Measurements from ENCODE around the gene ANO10.

ANO10 gene

DNA sequence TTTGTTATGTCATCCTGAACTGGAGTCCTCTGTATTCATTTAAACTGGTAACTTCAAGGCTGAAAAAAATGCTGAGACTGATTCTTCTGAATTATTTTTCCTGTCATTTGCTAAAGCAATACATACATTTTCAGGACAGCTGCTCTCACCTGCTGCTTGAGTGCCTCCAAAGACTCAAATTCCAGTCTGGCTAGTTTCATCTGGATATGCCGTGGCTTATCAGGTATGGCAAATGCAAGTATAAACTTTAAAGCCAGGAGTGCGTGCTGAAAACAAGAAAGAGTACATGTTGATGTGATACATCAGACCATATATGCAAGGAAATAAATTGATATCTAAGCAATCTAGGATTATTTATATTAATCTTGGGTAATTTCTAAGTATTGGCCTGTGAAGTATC is 189.3 kb downstream of the ANO10 start:
- TF ChIP-seq, protein P1, sequence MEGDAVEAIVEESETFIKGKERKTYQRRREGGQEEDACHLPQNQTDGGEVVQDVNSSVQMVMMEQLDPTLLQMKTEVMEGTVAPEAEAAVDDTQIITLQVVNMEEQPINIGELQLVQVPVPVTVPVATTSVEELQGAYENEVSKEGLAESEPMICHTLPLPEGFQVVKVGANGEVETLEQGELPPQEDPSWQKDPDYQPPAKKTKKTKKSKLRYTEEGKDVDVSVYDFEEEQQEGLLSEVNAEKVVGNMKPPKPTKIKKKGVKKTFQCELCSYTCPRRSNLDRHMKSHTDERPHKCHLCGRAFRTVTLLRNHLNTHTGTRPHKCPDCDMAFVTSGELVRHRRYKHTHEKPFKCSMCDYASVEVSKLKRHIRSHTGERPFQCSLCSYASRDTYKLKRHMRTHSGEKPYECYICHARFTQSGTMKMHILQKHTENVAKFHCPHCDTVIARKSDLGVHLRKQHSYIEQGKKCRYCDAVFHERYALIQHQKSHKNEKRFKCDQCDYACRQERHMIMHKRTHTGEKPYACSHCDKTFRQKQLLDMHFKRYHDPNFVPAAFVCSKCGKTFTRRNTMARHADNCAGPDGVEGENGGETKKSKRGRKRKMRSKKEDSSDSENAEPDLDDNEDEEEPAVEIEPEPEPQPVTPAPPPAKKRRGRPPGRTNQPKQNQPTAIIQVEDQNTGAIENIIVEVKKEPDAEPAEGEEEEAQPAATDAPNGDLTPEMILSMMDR (IDR thresholded peaks at IDR 0.05; ENCODE audit: borderline replicate concordance, control extremely low read depth, extremely low read depth, insufficient read depth, missing control alignments), result no peak
- in situ Hi-C loops (cut with MboI; ENCODE audit: low sequenced_read_pairs, unreplicated experiment), result no loop called here
- DNase-seq (ENCODE audit: low spot score), result no peak

DNA sequence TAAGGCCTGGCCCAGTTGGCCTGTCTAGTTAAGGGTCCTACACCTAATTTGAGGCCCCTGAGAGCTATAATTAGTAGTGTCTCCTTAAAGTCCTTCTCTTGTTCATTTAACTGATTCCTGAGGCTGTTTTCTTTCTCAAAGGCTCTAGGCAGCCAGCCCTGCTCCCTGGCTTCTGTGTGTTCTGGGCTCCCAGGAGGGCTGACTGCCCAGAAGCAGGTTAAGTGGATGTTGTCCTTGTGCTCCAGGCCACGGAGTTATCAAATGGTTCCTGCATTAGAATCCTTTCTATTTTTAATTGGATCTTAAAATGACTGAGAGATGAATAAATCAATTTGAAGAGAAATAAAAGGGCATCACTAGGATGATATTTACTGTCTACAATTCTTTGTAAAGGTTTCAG is 195.4 kb downstream of the ANO10 start:
- in situ Hi-C loops (cut with MboI; ENCODE audit: low sequenced_read_pairs, unreplicated experiment), result no loop called here
- TF ChIP-seq, protein P1 (IDR thresholded peaks at IDR 0.05; ENCODE audit: borderline replicate concordance, control extremely low read depth, extremely low read depth, insufficient read depth, missing control alignments), result no peak
- no peak for DNase-seq (ENCODE audit: low spot score)

DNA sequence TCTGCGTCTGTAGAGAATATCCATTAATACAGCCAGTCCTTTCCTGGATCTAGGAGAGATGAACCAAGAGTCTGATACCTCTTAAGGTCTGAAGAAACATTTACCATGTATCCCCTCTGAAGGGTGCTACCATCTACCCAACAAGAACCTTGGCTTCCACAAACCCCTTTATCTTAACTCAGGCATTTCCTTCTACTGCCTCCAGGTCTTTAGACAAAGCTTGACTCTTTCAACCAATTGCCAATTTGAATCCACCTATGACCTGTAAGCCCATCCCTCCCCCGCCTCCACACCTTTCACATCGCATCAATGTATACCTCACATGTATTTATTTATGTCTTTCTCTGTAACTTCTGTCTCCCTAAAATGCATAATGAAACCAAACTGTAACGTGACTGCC is 196.0 kb downstream of the ANO10 start:
- TF ChIP-seq, protein P1 (IDR thresholded peaks at IDR 0.05; ENCODE audit: borderline replicate concordance, control extremely low read depth, extremely low read depth, insufficient read depth, missing control alignments), result no peak
- no peak for DNase-seq (ENCODE audit: low spot score)
- in situ Hi-C loops (cut with MboI; ENCODE audit: low sequenced_read_pairs, unreplicated experiment), result no loop called here

DNA sequence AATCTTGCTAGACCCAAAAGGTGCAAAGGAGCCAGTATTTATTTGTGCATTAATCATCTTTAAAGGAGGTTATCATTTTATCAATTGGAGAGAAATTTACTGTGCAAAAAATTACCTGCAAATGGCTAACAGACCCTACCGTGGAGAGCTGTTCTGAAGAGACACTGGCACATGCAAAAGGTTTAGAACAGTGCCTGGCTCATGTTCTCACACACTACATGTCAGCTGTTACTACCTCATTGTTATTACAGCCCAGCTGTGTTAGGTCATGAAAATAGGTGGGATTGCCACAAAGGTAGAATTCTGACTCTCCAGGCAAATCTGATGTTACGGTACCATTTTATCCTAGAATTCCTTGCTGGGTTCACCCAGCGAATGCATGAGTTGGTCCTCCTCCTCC is 198.2 kb downstream of the ANO10 start:
- in situ Hi-C loops (cut with MboI; ENCODE audit: low sequenced_read_pairs, unreplicated experiment), result no loop called here
- no peak for DNase-seq (ENCODE audit: low spot score)
- TF ChIP-seq, protein P1 (IDR thresholded peaks at IDR 0.05; ENCODE audit: borderline replicate concordance, control extremely low read depth, extremely low read depth, insufficient read depth, missing control alignments), result no peak

DNA sequence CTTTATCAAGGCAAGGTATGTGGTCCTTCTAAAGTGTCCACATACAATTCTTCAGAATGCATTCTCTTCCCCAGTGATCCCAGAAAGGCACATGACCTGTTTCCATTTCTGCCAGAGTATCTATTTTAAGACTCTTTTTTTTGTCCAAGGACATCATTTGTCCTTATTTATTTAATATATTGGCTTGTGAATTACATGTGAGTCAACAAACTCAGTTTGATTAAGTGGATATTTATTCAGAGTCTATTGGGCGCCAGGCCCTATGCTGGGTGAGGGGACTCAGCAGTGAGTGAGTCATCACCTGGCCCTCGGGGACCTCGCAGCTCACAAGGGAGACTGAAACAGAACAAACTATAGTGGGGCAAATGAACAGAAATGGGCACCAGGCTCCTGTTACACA is 198.7 kb downstream of the ANO10 start:
- DNase-seq (ENCODE audit: low spot score), result no peak
- TF ChIP-seq, protein P1 (IDR thresholded peaks at IDR 0.05; ENCODE audit: borderline replicate concordance, control extremely low read depth, extremely low read depth, insufficient read depth, missing control alignments), result no peak
- in situ Hi-C loops (cut with MboI; ENCODE audit: low sequenced_read_pairs, unreplicated experiment), result no loop called here

DNA sequence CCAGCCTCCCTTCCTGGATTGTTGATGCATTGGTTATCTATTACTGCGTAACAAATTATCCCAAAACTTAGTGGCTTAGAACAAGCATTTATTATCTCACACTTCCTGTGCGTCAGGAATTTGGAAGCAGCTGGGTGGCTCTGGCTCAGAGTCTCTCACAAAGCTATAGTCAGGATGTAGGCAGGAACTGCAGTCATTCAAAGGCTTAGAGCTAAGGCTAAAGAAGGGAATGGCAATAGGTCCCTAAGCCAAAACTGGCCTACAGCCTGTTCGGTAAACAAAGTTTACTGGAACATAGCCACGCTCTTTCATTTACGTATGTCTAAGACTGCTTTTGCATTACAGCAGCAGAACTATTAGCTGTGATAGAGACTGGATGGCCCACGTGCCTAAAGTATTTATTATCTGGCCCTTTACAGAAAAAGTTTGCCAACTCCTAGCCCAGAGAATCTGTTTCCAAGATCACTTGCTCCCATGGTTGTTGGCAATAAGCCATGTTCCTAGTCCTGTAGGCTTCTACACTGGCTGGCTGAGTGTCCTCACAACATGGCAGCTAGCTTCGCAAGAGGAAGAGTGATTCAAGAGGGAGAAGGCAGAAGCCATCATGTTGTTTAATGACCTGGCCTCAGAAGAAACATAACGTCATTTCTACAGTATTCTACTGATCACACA is 203.1 kb downstream of the ANO10 start:
- in situ Hi-C loops (cut with MboI; ENCODE audit: low sequenced_read_pairs, unreplicated experiment), result no loop called here
- no peak for DNase-seq (ENCODE audit: low spot score)
- TF ChIP-seq, protein P1 (IDR thresholded peaks at IDR 0.05; ENCODE audit: borderline replicate concordance, control extremely low read depth, extremely low read depth, insufficient read depth, missing control alignments), result no peak
